Heart left ventricle (tissue), 13 donors: ENCODE measurements around the gene TTLL9.

Experiments used
- CTCF ChIP-seq, 12 donors: fragments of 200-600 bp; sonication (generic) in 4 of 12; IDR thresholded peaks; one replicate each; pipeline versions ENCODE4 v1.5.0 to v1.8.0; 2018 to 2022; ENCODE audit warnings: antibody characterized with exemption in 12 of 12, mild to moderate bottlenecking in 5 of 12
- POLR2A ChIP-seq, 2 donors: fragments of 450-650 bp; IDR thresholded peaks; one replicate each; pipeline ENCODE4 v1.6.1; 2017; ENCODE audit warnings: antibody characterized with exemption in 2 of 2, mild to moderate bottlenecking in 2 of 2, moderate library complexity in 2 of 2
- donor health status: ischemic (EF 13 %, LVEDD 7.1; RV severe dilation, severe dysfunction).
- donor health status: DM: no; HTN: yes; CAD: no.
- donor health status: DM: no; HTN: no; CAD: no.
- donor health status: ischemic (EF 25% LVEDD 6.9; RV normal size, moderate dysfunction).
- donor health status: ischemic (EF 25% LVEDD 5.7; RV mildly dilated, moderate dysfunction).
- donor health status: ischemic (EF 35%, LVEDD 5.7; RV mildly dilated, moderate dysfunction).
- donor health status: nonischemic (EF 11% LVEDD 7.7; RV severe dilation, severe dysfunction).
- donor health status: DM: yes; HTN: yes; CAD: no.
- donor health status: PGD.
- donor health status: ischemic (EF 29% LVEDD 5.4; RV normal size, mild dysfunction).
- donor health status: nonischemic (EF 23%, LVEDD 6.1; RV moderate dilation, normal function).

- TF ChIP-seq POLR2A (IDR thresholded peaks at IDR 0.05) (no peak), CTCF (IDR thresholded peaks at IDR 0.05) (no peak)
Measured at GRCh38 chr20:31922588-31922987, 52.2 kb downstream of the TTLL9 start.
